ENCODE measurements around the gene AGMO.

Gene AGMO

GRCh38 chr7:15197042-15197977, 364.5 kb downstream of the AGMO start:
- no peak for DNase-seq

GRCh38 chr7:15178065-15178464, 383.8 kb downstream of the AGMO start:
- no peak for DNase-seq

DNA sequence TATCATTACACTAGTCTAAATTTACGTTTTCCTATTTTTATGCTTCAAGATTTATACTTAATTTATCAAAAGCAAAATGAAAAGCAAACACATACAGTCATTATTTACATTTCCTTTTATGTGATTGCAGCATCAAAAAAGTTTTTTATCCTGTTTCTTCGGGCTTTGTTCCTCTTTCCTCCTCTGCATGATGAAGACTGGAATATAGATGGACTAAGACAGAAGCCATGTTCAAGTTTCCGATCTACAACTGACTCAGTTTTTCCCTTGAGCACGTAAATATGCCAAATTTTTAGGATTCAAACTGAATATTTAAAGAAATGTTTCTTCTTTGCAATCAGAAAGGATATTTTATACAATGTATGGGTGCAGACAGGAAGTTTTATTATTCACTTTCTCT, 385.7 kb downstream of the AGMO start:
- DNase-seq, result no peak

DNA sequence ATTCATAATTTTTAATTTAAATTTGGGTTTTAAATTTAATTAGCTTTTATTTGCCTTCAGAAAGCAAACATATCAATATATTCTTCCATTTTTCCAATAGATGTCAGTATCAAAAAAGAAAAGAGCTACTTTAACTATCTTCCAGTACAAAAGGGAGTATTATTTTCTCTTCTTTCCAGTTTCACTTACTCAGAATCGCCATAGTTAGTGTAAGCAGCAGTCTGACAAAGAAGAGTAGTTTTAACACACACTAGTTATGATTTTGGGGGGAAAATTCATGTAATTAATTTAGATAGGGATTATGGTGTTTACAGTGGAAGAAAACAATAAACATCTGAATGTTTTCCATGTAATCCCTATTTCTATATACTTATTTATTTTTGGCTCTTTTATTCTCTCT, 386.7 kb downstream of the AGMO start:
- no peak for DNase-seq

DNA sequence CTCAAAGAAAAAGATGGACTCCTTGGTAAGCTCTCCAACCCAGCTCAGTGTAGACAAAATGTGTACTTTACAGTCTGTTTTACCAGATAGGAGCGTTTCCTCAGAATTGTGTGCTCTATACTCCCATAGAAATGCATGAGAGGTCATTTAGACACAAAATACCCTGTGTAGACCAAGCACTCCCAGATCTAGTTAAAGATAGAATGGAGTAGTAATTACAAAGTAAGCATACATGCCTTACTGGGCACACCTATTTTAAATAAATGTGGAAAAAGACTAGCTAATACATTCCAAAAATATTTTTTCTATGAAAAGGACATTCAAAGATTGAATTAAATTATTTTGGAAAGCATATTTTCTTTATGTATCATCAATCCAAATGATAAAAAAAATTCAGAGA, 387.3 kb downstream of the AGMO start:
- DNase-seq, result no peak

DNA sequence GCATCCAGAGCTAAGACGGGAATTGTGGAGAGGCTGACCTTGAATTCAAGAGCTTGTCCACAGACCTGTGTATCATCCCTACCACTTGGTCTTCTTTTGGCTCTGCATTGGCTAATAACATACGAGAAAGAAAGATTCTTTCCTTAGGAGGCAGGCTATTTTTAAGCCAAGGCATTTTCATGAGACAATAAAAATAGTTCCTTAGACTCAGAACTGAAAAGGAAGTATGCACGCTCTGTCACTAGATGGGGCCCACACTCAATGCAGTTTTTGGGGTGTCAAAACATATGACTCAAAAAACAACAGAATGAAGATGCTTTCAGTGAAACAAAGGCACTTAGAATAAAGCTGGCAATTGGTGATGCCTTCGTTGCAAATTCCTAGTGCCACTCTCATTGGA, 393.3 kb downstream of the AGMO start:
- DNase-seq, result no peak

DNA sequence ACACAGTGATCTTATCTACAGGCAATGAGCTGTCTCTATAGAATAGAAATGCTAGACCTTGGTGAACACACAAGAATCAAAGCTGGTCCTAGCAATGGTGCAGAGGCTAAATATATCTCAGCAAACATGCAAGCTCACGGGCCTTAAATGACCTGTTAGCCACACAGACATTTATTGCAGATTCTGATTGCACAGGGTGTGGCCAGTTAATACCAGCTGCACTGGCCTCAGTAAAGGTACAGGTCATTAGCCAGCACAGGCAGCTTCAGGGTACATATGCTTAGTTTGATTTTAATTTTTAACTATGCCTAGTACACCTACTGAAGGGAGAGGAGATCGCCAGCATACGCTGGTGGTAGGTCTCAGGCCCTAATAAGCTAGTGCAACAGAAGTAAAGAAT, 393.9 kb downstream of the AGMO start:
- DNase-seq, result no peak

DNA sequence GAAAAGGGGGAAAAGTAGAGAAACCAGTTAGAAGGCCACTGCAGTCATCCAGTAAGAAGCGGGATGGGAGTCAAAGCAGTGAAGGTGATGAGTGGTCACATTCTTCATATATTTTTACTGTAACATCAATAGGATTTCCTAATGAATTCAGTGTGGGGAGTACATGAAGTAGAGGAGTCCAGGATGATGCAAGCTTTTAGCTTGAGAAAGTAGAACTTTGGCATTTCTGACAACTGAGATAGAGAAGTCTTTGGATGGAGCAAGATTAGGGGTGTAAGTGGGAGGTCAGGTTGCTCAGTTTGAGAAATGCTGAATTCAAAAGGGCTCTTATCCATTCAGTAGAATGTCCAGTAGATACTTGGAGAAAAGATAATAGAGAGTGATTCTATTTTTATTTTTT, 395.2 kb downstream of the AGMO start:
- DNase-seq, result no peak

- DNase-seq, result no peak
Measured at GRCh38 chr7:15159261-15159660, 402.6 kb downstream of the AGMO start.

DNA sequence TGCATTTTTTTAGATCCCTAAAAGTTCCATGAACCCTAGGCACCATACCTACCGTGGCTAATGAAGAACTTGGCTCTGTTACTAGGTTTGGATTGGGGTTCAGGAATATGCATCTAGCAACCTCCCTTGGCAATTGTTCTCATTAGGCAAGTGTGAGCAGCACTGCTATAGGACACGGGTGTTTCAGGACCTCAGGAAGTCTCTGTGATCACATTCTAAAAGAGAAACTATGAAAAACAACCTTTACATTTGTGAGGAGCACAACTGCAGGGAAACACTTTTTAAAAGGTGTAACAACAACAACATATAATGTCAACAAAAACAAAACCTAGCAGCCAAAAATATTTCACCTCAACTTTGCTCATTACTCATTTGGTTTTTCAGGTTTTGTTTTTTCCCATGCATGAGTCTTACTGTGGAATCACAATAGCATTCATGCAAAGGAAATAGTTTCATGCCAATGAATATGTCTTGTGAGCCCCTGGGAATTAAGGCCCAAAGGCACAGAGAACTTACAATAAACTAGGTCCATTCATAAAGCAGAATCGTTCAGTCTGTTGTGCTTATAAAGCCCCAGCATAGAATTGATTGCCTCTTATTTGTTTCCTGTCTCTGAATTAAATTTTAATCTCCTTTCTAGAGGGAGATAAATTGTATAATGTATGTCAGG, 403.5 kb downstream of the AGMO start:
- no peak for DNase-seq

Data from NCI-H446 treated with DMSO at 0.1 percent for 48 hours (cell line).